Dermis microvascular lymphatic vessel endothelial cell (primary cell): ENCODE results near the gene ITGA3. TPM values are rescaled to one million over a fixed set of nuclear protein-coding genes. Genes with fewer than 3 reads are reported as not detected.

ENCODE experiments used
- DNase-seq, 2 donors: peaks; one replicate each; pipeline versions ENCODE4 v3.0.0 to v3.0.0-alpha.2; 2010; ENCODE audit warnings: low read depth in 2 of 2
- total RNA-seq: library from RNA; depleted of rRNA; stranded (reverse); fragments of >200 nt; gene quantifications from 2 replicates; pipeline ENCODE4 v1.2.1, GENCODE V29; 2014

The ITGA3 gene
- total RNA-seq, 1 donor from 2014 or later, result 104 TPM

DNA sequence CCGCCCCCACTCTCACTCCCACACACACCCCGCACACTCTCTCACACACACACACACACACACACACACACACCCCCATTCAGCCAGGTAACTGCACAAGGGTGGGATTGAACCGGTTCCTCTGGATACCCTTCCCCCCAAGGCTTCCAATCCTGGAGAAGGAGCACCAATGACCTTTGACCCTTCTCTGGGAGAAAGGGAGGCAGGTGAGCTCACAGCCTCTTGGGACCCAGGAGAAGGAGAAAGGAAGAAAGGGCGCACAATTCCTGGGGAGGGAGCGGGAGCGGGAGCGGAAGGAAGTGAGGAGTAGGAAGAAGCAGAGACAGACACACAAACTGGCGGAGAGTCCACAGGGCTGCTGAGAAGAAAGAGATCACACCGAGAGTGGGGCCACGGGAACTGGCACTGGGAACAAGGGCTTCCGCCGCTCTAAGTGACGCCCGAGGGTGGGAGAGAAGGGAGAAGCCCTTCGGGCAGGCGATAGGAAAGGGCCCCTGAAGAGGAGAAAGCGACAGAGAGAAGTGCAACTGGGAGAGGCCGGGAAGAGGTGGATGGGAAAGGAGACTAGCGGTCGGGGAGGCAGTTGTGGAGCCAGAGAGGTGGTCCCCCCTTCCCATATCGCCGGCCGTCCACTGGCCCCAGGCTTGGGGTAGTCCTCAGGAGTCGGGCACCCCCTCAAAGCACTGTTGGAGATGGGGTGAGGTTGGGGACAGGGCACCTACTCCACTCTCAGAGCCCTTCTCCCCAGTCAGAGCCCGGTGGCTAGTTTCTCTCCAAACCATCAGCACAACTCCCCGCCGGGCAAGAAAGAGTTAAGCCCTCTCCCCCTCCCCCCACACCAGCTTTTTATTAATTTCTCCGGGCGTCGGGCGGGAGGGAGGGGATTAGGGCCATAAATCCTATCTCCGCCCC, 72.8 kb downstream of the ITGA3 start:
- peak in 1 of 2 donors; percentile 30 for DNase-seq

DNA sequence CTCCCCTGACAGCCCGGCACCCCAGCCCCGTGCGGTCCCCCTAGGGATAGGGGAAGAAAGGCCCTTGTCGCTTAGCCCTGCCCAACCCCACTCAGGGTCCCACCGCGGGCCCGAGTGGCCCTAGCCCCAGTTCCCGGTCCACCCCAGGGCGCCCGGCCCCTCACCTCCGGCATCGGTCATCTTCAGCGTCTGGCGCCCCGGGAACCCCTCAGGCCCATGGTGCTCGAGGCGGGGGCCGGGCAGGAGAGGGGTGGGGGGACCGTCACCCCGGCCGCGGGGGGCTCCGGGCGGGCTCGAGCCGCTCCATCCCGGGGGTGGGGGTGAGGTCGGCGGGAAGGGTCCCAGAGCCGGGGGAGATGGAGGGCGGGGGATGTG, 73.4 kb downstream of the ITGA3 start:
- DNase-seq, result no peak

DNA sequence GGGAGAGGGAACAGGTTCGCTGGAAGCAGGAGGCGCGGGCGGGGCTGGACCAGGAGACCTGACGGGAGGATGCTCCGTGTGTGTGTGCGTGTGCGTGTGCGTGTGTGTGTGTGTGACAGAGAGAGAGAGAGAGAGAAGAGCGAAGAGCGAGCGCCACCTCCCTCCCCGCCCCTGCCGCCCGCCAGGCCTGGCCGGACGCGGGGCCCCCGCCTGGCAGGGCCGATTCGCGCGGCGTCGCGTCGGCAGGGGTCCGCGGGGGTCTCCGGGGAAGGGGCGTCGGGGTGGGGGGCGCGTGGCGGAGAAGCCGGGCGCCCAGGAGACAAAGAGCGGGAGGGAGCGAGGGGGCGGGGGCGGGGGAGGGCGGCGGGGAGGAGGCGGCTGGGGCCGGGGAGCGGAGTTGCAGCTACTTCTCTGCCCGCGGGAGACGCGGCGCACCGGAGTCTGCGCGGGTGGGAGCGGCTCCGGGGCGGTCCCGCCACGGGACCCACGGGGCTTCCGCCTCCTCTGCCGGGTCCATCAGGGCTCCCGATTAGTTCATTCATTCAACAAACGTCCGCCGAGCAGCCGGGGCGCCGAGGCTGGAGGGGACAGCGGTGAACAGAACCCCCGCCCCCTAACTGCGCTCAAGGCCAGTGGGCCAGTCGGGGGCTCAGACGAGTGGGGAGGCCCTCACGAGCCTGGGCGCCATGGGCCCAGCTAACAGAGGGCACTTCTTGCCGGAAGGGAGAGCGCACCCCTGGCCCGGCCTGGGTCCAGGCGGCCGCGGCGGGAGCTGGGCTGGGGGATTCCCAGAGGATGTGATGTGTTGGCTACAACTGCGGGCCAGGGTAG, 74.0 kb downstream of the ITGA3 start, which contains the start of gene SAMD14:
Gene SAMD14 (minus strand): TSS at position 433 of the 831 bp plus-strand sequence. CDS start 5,201 bp downstream, outside the sequence.
- peak; percentile 26 to 63 for DNase-seq

DNA sequence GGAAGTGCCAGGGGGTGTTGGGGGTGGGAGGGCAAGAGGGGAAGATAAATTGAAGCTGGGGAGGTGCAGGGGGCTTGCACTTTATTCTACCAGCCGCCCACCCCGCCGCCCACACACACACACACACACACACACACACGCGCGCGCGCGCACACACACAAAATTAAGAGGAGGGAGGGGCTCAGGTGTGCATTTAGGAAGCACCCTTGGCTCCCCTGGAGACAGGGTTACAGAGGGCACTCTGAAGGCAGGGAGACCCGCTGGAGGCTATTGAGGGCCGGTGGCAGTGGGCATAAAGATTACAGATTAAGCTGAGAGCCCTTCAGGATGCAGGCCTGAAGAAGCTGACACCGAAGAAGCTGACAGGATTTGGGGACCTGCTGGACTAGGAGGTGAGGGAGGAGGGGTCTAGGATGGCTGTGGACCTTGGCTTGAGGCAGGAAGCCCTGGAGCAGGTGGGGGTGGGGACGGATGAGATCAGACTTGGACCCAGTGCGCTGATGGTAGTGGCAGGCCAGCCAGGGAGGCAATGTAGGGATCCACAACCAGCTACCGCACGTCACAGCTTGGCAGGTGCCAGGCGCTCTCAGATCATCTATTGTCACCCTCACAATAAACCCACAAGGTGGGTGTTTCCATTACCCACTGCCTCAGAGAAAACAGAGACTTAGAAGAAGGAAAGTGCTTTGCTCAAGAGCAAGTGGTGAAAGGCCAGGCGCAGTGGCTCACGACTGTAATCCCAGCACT, 74.8 kb downstream of the ITGA3 start:
- no peak for DNase-seq

DNA sequence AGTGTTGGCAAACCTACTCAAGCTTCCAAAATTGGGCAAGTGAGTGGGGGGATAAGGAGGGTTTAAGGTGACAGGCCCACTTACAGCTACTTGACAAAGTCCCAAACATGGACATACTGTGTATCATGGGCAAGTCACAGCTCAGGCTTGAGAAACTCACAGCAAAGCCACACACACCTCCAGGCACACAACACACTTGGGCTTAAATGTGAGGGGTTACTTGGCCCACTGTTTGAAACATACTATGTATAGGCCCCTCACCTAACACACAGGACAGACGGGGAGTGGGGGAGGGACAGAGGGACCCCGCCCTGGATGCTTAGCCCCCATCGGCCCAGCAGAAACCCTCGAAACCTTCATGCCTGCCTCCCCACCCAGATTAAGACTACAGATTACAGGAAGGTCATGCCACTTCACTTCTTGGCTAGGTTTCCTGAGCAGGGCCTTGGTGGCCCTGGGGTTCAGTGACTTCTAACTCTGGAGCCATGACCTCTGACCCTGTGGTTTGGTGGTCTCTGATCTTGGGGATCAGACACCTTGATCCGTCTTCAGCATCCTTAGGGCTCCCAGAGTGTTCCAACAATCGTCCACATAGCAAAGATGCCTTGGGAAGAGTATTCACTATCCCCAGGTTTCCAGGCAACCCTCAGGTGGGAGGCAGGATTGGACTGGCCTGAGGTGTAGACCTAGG, 76.3 kb downstream of the ITGA3 start:
- DNase-seq, result no peak

DNA sequence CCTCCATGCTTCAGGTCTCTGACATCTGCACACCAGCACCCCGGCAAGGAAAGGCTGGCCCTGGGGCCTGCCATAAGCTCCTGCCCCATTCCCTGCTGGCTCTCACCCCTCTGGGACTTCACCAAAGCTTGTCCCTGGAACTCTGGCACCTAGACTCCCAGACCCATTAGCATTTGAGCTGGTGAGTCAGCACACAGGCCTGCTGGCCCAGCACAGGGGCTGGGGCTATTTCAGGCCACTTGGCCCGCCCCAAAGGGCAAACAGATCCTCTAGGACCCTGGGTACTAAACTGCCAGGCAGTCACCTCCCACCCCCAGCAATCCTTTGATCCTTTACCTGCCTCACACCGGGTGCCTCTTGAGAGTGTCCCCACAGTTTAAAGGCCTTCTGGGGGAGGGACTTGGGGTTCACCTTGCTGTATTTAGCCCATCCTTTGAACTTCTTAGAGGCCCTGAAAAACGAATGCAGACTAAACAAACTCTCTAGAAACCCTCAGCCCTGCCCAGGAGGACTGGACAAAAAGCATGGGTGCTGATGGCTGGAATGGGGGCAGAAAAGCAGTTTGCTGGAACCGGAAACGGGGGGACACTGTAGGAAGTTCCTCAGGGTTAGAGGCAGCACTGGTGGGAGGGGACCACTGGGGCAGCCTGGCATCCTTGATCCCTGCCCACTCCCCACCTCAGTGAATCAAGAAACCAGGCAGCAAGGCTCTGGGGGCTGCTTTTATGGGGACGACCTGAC, 77.3 kb downstream of the ITGA3 start:
- no peak for DNase-seq

DNA sequence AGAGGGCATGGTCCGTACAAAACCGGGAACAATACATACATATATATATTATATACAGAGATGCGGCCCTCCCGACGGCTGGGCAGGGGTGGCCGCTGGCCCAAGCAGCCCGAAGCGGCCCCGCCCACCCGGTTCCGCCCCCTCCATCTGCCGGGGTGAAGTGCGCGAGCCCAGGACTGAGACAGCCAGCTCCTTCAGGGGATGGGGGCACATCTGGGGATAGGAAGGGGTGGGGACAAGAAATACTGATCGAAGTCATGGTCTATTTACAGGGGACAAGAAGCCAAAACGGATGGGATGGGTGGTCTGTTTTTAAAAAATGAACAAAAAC, 77.8 kb downstream of the ITGA3 start:
- DNase-seq, result no peak

DNA sequence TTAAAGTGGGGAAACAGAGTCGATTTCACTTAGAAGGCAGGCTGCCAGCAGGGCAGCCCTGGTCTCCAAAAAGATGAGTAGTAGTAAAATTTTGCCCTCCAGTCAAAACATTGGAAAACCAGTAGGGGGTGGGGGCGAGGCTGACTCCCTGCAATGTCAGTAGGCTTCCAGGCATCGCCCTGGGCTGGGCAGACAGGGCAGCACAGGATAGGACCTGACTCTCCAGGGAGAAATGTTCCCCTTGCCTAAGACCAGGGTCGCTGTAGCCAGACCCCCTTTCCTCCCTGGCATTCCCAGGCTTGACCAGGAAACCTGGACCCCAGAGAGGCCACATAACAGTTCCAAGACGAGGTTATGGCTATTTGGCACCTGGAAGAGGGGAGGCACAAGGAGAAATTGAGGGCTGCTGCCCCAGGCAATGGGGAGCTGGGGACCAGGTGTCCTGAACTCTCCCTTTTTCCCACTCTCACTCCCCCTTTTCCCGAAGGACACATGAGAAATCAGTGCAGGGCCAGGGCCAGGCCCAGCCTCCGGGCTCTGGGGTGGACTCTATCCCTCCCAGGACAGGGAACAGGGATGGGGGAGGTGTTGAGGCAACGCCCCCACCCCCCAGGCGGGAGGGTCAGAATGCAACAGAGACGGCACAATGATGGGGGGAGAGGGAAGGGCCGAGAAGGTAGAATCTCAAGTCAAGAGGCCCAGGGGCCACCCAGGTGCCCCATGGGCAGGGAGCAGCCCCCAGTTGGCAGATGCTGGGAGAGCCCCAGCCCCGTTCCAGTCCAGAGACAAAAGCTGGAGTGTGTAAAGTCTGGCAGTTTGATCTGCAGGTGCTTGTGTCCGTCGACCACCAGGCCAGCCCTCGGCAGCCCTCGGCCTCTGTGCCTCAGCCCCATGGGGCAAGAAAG, 78.5 kb downstream of the ITGA3 start:
- DNase-seq, result no peak

DNA sequence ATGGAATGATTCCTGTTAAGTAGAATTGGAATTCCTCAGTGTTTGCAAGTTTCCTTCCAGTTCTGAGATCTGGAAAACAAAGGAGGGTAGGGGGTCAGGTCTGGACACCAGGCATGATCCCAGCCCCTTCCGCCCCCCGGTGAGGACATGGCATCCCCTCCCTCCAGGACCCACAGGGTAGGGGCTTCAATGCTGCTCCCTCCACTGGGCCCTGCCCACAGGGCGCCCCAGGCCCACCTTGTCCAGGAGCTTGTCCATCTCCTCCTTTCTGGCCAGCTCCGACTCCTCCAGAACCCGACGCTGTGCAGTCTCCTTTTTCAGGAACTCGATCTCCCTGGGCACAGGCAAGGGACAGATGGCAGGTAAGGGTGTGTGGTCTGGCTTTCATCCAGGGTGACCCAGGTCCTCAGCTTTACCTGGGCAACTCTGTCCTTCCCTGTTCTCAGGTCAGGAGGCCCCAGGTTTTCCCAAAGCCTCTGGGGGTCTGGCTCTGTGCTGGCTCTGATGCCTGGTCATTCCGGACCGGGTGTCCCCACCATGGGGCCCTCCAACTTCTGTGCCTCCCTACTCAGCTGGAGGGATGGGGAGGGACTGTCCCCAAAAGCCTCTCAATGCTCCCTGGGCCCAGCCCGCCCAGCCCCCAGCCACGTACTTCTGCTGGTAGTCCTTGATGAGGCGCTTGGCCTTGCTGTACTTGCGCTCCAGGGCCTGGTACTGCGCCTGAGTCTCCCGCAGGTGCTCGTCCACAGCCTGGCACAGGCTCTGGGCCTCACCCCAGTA, 79.6 kb downstream of the ITGA3 start:
- DNase-seq, result no peak

DNA sequence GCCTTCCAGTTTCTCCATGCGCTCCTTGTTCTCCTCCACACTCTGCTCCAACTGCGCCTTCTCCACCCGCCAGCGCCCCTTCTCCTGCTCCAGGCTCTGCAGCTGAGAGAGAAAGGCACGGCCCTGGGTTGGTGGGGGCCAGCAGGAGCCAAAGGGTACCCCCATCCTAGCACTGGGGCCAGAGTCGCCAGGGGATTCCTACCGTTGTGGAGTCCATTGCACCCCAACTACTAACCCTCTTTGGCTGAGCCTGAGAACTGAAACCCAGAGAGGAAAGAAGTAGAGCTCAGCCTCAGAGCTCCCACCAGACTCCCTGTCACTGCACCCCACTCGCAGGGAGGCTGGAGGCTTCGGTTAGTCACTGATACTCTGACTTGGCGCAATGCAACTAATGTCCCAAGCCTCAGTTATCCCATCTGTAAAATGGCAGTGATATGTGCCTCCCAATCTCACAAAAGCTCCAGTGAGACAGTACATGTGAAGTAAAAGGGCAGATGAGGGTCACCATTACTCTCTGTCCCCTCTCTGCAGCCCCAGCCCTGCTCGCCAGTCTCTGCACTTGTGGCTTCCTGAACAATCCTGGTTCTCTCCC, 80.3 kb downstream of the ITGA3 start:
- DNase-seq, result no peak

DNA sequence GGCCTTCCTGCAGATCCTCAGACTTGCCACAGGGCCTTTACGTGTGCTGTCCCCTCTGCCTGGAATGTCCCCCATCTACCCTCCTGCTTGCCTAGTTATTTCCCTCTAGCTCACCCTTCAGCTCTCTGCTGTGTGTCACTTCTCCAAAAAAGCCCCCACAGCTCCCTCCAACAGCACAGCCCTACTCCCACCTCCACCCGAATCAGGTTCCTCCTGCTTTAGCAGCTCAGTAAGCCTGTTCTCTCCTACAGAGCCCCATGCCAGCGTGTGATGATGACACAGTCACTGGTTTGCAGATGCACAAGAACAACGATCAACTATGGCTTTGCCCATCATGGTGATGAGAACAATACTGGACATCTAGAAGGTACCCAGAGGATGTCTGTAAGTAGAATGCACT, 81.1 kb downstream of the ITGA3 start:
- no peak for DNase-seq

DNA sequence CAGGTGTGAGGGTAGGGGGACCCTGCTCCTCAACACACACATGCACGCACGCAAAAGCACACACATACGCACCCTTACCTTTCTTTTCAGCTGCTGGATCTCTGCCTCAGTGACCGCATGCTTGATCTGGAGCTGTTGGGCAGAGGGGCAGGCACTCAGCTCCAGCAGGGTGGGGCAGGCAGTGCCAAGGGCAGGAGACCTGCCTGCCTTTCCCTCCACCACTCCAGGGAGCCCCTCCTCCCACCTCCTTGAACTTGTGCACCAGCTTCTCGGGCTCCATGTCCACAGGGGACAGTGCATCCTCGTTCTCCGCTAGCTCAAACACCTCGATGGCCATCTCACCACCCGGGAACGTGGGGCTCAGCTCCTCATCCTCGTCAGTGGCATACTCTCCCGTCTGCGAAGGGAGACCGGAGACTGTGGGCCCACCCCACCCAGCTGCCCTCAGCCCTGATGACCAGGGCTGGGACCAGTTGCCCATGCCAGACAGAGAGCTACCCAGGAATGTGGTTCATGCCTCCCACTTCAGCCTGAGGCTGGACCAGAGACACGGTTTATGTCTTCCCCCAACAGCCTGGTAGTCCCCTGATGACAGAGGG, 83.4 kb downstream of the ITGA3 start:
- no peak for DNase-seq

Other genes with a start within 250 kb of the ITGA3 start
- gene TAC4, start 208.0 kb upstream of the ITGA3 start, total RNA-seq, result not detected in 2 replicates
- gene DLX4, start 86.9 kb upstream of the ITGA3 start, total RNA-seq, result not detected in 2 replicates
- not detected in 2 replicates for gene DLX3, start 60.9 kb upstream of the ITGA3 start, total RNA-seq
- gene PDK2, start 39.2 kb downstream of the ITGA3 start, total RNA-seq, result 8.0 and 20.5 TPM in 2 replicates
- 2.8 and 6.8 TPM in 2 replicates for gene SAMD14, start 74.0 kb downstream of the ITGA3 start, total RNA-seq
- 21.3 and 23.6 TPM in 2 replicates for gene PPP1R9B, start 94.6 kb downstream of the ITGA3 start, total RNA-seq
- gene SGCA, start 109.9 kb downstream of the ITGA3 start, total RNA-seq, result not detected in 2 replicates
- gene COL1A1, start 145.5 kb downstream of the ITGA3 start, total RNA-seq, result under 0.01 and 8.1 TPM in 2 replicates
- gene TMEM92, start 218.4 kb downstream of the ITGA3 start, total RNA-seq, result under 0.01 TPM in 1 of 2 replicates, not detected in the other